ENCODE results near the gene ECEL1.
"Not testable (repeated sequence)": the region's sequence is repeated elsewhere in the genome, so short reads cannot be mapped to it uniquely, and the experiment has no call there.

Gene ECEL1

DNA sequence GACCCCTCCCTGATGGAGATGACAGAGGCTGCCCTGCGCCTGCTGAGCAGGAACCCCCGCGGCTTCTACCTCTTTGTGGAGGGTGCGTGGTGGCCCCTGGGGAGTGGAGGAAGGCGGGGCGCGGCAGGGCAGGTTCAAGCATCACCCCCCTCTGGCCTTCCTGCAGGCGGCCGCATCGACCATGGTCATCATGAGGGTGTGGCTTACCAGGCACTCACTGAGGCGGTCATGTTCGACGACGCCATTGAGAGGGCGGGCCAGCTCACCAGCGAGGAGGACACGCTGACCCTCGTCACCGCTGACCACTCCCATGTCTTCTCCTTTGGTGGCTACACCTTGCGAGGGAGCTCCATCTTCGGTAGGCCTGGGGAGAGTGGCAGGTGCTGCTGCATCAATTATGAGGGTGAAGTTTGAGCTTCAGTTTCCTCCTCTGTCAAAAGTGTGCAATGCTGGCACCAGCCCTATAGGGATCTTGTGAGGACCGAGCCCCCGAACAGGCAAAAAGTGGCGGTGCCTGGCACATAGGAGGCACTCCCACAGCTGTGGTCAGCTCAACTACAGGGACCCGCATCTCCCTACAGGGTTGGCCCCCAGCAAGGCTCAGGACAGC, 29.5 kb downstream of the ECEL1 start:
- no peak for DNase-seq

DNA sequence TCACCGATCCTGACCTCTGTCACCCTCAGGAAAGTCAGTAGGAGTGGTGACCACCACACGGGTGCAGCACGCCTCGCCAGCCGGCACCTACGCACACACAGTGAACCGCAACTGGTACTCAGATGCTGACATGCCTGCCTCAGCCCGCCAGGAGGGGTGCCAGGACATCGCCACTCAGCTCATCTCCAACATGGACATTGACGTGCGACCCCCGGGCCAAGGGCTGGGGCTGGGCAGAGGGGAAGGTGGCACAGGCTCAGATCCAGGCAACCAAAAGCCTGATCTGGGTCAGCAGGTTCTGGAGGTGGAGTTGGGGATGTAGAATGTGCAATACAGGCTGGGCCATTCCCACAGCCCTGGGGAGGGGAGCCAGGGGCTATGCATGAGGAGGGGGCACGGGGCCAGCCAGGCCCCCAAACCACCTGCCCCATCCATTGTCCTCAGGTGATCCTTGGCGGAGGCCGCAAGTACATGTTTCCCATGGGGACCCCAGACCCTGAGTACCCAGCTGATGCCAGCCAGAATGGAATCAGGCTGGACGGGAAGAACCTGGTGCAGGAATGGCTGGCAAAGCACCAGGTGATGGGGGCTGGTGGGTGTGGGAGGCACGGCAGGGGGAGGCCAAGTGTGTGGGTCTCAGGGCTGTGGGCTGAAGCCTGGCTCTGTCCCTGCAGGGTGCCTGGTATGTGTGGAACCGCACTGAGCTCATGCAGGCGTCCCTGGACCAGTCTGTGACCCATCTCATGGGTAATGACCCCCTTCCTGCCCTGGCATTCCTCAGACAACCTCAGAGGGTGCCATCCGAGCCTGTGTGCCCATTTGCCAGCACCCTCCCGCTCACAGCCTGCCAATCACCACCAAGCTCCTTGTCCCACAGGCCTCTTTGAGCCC, 30.3 kb downstream of the ECEL1 start:
- no peak for DNase-seq

DNA sequence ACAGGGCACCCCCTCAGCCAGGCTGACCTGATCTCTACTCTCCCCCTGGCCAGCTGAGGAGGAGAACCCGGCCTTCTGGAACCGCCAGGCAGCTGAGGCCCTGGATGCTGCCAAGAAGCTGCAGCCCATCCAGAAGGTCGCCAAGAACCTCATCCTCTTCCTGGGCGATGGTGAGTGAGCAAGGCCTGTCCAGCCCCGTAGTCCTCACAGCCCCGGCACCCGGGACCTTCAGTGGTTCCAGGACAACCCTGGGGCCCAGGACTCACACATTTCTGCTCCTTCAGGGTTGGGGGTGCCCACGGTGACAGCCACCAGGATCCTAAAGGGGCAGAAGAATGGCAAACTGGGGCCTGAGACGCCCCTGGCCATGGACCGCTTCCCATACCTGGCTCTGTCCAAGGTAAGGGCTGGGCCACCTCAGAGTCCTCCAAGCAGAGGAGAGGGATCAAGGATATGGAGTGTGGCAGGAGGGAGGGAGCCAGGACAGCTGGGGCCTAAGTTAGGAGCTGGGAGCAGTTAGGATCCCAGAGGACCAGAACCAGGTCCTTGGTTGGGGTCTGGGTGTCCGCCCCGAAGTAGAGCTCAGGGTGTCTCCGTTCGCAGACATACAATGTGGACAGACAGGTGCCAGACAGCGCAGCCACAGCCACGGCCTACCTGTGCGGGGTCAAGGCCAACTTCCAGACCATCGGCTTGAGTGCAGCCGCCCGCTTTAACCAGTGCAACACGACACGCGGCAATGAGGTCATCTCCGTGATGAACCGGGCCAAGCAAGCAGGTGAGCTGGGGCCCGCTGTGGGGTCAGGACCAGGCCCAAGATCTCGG, 31.1 kb downstream of the ECEL1 start:
- no peak for DNase-seq

DNA sequence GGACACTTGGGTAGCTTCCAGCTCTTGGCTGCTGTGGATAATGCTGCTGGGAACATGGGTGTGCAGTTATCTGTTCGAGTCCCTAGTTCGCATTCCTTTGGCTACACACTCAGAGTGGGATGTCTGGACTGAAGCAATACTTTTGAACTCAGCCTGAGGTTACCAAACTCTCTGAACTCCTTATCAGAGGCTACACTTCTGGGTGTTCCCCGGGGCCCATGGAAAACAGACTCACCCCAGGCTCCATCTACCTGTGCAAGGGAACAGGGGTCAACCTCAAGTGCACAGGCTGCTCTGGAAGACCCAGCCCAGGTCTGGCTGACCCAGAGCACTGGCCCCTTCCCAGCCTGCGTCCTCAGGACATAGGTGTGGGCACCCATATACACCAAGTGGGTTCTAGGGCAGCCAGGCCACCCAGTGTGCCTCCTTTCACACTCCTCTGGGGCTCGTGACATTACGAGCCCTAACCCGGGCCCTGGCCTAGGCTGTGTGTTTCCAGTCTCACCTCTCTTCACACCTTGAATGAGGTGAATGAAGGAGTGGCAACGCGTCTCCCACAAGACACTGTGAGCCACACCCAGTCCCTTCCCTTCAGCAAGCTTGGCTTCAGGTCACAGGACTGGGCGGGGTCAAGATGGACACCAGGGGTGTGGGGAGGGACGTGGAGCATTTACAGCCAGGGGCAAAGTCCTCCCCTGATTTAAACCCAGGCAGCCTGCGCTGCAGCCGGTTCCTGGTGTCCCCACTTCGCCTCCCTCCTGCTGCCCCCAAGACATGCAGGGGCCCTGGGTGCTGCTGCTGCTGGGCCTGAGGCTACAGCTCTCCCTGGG, 32.0 kb downstream of the ECEL1 start, which contains the start of gene ALPI:
TSS of gene ALPI (plus strand) at position 728 of the 830 bp plus-strand sequence. CDS start at position 775, 47 bp downstream.
- DNase-seq = no peak

DNA sequence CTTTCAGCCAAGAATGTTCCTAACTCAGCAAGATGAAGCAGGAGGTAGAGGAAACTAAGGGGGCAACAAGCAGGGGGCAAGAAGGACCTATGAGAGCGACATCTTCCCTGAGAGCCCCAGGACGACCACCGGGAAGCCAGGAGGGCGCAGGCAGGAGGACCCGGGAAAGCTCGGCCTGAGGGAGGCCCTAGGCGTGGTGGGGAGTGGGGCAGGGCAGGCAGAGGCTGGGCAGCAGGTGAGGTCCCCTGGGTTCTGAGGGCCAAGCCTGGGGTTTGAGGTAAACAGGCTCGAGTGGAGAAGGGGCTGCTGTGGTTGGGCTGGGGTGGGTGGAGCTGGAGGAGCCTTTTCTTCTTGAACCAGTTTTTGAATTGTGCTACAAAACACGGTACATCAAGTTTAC, 33.0 kb downstream of the ECEL1 start:
- DNase-seq = no peak

DNA sequence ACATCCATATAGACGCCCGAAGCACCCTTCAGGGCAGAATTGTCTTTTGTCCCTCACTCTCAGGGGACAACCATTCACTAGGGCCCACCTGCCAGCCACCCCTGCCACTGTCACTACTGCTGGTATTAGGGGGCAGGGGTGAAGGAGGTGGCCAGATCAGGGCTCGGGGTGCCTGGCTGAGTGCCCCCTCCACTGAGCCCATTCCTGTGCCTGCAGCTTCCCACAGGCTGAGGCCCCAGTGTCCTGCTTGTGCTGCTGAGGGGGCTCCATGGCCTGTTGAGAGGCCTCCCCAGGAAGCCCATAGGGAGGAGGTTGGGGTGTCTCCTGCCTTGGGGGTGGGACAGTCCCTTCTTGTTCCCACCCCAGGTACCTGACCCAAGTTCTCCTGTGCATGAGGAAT, 36.0 kb downstream of the ECEL1 start:
- not testable (repeated sequence) for DNase-seq

DNA sequence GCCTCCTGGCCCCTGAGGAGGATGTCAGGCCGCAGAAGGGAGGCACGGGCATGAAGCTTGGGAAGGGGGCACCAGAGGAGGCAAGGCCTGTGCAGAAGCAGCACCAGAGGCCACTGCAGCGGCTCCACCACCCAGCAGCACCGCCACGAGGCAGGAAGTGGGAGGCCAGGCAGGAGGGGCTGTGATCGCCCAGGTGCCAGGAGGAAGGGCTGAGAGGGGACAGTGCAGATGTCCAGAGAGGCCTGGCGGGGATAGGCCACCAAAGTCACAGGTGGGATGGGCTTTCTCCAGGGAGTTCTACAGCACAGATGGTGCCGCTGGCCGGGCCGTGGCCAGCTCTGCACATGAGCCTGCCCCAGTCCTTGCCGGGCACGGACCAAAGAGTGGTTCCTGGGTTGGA, 37.7 kb downstream of the ECEL1 start:
- DNase-seq = no peak

DNA sequence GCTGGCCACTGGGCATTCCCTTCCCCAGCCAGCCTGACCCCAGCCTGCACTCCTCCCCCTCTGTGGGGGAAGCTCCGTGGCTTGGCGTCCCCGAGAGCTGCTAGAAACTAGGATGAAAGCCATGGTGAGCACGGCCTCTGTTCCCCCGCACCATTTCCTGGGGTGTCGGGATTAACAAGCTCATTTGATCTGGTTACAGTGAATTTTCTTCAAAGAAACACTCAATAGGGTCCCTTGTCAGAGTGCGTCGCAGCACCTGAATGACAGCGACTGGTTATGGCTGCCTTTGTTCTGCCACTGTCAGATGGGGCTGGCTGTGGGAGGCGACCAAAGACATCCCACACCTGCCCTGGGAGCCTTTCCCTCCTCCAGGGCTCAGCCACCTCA, 39.3 kb downstream of the ECEL1 start:
- DNase-seq = no peak

DNA sequence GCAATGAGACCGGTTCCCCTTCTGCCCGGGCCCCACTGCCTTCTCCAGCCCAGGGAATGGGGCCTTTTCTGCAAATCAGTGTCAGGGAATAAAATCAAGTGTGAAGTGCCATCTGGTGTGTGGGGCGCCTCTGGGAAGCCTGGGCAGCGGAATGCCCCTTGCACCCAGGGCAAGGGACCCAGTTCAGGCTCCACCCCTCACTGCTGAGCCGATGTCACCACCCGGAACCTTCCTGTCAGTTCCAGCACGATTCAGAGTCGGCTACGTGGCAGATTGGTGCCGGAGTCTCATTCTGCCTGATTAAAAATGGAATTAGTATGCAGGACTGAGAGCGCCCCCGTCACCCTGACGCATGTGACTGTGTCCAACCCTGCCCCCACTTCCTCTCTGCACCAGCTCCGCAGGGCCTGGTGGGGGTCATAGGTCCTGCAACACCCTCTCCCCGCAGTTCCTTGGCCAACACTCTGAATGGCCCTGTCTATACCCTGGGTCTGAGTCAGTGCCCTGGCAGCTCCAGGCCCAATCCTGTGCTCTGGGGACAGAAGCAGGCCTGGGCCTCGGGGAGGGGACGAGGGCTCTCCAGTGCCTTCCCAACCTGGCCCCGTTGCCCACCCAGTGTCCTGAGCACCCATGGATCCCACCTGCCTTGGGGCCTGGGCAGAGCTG, 39.9 kb downstream of the ECEL1 start:
- DNase-seq = no peak

DNA sequence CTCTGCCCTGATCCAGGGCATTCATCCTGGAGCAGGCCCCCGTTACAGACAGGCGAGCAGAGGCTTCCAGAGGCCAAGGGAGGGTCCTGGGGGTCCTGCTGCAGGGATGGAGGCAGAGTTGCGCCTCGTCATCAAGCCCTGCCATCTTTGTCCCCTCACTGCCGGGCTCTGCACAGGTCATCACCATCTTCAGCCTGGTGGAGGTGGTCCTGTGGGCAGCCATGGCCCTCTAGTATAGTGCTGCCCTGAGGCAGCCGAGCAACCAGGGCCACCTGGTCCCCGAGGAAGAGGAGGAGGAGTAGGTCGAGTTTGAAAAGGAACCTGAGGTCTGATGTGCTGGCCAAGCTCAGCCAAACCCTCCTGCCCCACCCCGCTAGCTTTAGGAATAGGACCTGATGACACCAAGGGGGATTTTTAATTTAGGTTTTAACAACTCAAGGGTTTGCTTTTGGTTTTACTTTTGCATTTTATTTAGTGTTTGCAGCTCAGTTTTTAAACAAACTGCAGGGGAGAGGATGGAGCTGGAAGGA, 40.5 kb downstream of the ECEL1 start:
- DNase-seq = no peak

DNA sequence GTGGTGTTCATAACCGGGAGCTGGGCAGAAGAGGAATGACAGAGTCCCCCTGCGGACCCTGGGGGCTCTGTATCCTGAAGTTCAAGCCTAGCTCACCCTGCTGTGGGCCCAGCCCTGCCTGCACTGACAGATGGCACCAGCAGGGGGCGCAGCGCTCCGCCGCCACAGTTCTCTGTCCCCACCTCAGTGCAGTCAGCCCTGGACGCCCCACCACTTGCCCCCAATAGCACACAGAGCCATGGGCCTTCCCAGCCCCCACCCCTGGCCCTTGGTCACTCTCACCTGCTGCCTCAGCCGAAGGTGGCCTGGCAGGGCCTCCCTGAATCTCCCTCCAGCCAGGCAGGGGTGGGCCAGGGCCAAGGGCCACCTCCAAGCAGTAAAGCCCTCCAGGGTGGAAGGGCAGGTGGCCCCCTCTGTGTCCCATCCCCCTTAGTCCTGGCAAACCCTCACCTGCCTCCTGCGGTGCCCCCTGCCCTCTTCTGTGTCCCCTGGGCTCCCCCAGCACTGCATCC, 41.3 kb downstream of the ECEL1 start:
- not testable (repeated sequence) for DNase-seq

DNA sequence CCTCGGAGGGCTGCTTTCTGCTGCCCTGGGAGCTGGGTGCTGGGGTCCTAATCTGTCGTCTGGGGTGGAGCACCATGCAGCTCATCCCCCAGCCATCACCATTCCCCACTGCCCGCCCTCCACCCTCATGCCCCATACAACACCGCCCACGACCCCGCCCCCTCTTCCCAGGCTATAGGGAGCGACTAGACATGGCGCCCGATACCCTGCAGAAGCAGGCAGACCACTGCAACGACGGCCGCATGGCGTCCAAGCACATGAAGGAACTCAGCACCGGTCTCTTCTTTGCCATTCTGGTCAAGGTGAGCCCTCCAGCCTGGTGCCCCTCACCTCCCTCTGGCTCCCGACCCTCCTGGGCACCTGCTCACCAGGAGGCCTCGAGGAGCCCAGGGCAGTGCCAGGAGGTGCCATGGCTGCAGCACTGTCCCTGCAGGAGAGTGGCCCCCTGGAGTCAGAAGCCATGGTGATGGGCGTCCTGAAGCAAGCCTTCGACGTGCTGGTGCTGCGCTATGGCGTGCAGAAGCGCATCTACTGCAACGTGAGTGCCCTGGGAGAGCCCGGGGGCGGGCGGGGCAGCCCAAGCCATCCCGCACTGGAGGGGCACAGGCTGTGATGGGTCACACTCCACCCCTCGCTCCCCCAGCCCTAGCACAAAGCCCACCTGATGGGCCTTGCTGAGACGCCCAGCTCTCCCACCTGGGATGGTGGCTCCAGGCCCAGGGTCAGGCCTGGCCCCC, 42.3 kb downstream of the ECEL1 start:
- not testable (repeated sequence) for DNase-seq

DNA sequence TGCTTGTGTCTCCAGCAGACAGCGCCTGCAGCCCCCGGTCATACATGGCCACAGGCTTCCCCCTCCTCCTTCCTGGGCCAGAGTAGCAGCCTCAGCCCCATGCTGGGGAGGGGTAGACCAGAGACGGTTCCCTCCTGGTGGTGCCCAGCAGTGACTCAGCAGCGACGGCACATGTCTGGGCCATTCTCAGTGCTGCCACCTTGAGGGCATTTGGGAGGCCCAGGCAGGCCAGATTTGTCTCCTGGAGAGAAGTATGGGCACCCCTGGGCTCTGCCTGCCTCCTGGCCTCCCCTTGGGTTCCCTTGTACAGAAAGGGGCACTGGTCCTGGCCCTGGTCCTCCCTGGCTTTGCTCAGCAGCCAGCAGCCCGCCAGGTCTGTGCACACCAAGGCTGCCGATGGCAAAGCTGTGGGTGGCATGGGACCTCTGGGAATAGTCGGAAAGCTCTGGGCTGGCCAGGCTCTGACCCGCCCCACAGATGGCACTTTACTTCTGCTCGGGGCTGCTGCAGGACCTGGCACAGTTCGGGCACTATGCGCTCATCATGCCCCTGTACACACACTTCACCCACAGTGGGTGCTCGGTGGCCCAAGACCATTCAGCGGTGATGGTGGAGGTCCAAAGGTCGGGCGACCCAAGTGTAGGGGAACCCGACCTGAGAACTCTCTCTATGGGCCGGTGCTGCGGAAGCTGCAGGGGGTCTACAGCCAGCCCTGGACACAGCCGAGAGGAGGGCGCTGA, 43.1 kb downstream of the ECEL1 start:
- DNase-seq = peak; percentile 34

DNA sequence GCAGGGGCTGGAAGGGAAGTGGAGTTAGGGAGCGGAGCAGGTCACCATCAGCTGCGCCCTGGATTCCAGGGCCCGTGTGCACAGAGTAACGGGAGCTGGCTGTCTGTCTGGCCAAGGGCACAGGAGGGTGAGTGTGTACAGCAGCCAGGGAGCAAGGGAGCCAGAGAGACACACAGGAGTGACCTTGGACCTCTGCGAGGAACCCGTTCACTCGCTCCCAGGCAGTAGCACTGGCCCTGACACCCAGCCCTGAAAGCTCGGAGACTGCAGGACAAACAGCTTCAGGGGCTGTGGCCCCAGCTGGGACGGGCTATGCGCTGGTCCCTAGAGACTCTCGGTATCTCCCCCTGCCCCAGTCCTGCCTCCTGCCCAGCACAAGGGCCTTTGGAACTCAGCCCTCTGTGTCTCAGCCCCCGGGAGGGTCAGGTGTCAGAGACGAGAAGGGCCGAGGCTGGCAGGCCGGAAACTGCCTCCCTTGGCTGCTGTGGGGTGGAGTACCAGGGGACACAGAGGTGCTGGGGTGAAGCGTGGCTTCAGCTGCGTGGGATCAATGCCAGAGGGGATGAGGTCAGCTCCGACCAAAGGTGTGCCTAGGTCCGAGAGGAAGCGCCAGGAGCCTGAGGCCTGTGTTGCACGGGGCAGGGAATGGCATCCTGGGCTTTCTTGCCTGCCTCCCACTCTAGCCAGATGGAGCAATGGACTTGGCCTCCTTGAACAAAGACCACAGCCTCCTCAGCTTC, 43.8 kb downstream of the ECEL1 start:
- not testable (repeated sequence) for DNase-seq

DNA sequence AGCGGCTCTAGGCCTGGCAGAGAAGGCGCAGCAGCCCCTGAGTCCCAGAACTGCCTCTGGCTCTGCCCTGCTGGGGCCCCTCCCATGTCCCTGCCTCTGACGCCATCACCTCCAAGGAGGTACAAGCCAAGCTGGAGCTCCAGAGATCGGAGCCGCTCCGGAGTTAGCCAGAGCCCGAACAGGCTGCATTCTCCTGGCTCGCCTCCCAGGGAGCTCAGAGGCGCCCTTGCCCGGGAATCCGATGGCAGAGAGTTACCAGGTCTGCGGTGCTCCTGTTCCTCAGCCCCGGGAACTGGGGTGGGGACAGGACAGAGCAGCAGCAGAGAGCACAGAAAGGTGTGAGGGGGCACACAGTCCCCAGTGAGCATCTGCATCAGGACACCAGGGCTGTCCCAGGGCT, 44.6 kb downstream of the ECEL1 start:
- DNase-seq = not testable (repeated sequence)

DNA sequence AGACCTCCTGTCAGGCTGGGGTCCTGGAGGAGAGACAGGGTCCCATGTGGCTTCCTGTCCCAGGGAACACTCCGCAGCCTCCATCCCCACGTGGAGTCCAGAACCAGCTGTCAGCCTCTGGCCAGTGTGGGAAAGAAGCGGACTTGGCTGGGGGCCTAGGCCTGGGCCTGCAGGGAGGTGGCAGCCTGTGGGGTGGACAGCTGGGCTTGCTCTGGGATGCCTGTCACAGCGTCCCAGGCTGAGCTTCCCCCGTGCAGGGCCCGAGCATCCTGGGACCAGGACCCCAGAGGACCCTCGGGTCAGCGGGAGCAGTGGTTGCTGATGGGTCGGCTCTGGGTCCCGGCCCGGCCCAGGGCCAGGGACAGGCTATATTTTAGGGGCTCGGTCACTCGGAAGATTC, 45.2 kb downstream of the ECEL1 start:
- DNase-seq = not testable (repeated sequence)

DNA sequence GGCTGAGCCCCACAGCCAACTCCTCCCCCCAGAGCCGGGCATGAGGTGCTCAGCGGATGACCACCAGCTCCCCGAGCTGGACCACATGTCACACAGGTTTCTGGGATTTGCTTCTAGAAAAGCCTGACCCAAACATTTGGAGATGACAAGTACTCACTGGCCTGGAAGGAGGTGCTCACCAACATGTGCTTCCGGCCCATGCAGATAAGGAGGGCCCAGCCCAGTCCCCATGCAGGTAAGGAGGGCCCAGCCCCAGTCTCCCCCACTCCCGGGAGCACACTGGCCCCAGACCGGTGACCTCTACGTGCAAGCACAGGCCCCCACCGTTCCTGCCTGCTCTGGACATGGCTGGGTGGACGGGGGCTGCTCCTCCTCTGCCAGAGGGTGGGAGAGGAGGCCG, 45.7 kb downstream of the ECEL1 start:
- not testable (repeated sequence) for DNase-seq

DNA sequence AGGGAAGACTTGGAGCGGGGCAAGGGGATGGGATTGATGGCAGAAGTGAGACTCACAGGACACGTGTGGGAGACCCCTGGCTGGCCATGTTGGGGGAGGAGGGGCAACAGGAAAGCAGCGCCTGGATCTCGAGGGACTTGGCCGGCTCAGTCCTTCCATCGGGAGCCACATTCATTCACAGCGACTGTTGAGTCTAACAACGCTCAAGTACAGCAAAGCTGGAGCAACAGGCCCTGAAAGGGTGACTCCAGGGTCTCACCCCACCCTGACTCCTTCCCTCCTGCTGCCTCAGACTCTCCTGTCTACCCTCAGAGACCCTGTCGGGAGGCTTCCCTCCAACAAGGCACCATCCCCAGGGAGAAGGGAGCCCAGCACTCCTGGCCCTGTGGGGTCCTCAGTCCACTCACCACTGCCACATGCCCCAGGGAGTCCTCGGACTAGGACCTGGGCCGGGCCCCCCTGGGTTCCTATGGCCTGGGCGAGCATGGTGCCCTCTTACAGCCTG, 46.4 kb downstream of the ECEL1 start:
- DNase-seq = no peak
